ENCODE data around the gene RYR3. TPM values are rescaled to one million over a fixed set of nuclear protein-coding genes. Genes with fewer than 3 reads are reported as not detected.

Gene RYR3
- total RNA-seq, 4 donors from 2014 or later: 1.5 to 7.3 (median 1.9) TPM

DNA sequence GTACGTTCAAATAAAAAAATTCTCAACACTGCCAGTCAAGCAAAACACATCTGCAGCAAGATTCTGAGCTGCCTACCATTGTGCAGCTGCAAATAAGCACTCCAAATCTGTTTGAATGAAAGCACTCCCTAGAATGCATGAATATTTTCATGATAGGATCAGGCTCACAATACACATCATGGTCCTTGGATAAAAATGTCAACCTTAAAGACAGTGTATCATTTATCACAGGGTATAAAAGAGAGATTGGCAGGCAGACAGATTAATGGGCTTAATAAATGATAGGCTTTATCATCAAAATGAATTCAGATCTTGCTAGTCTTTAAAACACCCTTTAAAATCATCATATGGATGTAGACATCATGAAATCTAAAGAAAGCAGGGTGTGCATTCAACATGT, 9.2 kb downstream of the RYR3 start:
- TF ChIP-seq, protein P1, sequence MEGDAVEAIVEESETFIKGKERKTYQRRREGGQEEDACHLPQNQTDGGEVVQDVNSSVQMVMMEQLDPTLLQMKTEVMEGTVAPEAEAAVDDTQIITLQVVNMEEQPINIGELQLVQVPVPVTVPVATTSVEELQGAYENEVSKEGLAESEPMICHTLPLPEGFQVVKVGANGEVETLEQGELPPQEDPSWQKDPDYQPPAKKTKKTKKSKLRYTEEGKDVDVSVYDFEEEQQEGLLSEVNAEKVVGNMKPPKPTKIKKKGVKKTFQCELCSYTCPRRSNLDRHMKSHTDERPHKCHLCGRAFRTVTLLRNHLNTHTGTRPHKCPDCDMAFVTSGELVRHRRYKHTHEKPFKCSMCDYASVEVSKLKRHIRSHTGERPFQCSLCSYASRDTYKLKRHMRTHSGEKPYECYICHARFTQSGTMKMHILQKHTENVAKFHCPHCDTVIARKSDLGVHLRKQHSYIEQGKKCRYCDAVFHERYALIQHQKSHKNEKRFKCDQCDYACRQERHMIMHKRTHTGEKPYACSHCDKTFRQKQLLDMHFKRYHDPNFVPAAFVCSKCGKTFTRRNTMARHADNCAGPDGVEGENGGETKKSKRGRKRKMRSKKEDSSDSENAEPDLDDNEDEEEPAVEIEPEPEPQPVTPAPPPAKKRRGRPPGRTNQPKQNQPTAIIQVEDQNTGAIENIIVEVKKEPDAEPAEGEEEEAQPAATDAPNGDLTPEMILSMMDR (IDR thresholded peaks at IDR 0.05; ENCODE audit: low read depth): no peak

GRCh38 chr15:33322091-33322490, 11.3 kb downstream of the RYR3 start:
- TF ChIP-seq, protein P1 (IDR thresholded peaks at IDR 0.05; ENCODE audit: low read depth): no peak

DNA sequence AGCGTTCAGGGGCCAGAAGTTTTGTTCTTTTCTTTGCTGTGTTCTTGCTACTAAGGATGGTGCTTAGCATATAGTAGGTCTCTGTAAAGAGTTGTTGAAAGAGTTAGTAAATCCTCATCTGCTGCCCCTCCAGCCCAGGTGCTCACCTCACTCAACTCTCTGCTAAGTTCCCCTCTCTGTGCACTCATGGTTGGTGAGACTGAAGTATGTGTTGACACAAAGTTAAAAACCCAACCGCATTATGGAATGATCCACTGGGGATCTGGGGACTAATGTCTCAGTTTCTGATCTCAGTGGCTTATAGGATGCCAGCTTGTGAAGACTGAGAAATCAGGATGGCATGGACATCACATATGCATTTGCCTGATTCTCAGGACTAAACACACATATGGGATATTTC, 13.8 kb downstream of the RYR3 start:
- TF ChIP-seq, protein P1 (IDR thresholded peaks at IDR 0.05; ENCODE audit: low read depth): no peak

GRCh38 chr15:33326908-33327307, 16.1 kb downstream of the RYR3 start:
- TF ChIP-seq, protein P1 (IDR thresholded peaks at IDR 0.05; ENCODE audit: low read depth): no peak

DNA sequence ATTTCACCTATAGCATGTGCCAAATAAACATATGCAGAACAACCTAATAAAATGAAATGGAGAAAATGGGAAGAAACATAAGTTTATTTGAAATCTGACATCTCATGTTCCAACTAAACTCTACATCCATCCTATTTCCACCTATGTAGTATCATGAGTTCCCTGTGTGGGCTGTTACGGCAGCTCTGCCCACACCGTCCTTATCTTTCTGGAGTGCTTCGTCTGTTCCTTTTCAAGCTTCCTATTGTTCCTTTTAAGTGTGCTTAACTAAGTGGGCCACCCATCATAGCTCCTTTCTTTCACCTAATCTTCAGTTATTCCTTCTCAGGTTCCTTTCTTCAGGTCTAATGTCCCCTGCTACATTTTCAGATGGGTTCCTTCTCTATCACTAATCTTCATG, 17.3 kb downstream of the RYR3 start:
- TF ChIP-seq, protein P1 (IDR thresholded peaks at IDR 0.05; ENCODE audit: low read depth): no peak

GRCh38 chr15:33329457-33329856, 18.7 kb downstream of the RYR3 start:
- TF ChIP-seq, protein P1 (IDR thresholded peaks at IDR 0.05; ENCODE audit: low read depth): no peak

DNA sequence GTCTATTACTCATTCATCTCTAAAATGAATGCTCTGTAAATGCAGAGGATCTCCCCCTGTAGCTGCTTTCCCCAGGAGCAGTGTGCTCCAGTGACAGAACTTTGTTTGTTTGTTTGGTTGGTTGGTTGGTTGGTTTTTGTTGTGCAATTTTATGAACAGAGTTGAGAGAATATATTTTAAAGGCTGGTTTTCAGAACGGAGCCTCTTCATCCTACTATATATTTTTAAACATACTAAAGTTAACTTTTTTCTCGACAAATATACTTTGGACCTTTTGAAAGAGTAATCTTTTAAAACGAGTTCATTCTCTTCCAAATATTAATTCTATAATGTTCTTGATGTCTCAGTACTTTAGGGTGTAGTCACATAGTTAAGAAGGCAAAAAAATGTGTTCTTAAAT, 20.2 kb downstream of the RYR3 start:
- TF ChIP-seq, protein P1 (IDR thresholded peaks at IDR 0.05; ENCODE audit: low read depth): no peak
